Glutamatergic neuron (in vitro differentiated cells): ENCODE results near the gene DTD1. TPM values are rescaled to one million over a fixed set of nuclear protein-coding genes. Genes with fewer than 3 reads are reported as not detected.

Source experiments
- DNase-seq: peaks from one replicate; pipeline ENCODE4 v3.0.0; 2022
- H3K27ac Mint-ChIP-seq: one replicate; pipeline ENCODE4 v1.8.0; 2020; ENCODE audit warnings: mild to moderate bottlenecking, mixed read lengths, inconsistent platforms; ENCODE audit not compliant: unreplicated experiment
- H3K27me3 Mint-ChIP-seq: one replicate; pipeline ENCODE4 v1.8.0; 2020; ENCODE audit warnings: mild to moderate bottlenecking, moderate library complexity, mixed read lengths, inconsistent platforms; ENCODE audit not compliant: unreplicated experiment
- H3K36me3 Mint-ChIP-seq: one replicate; pipeline ENCODE4 v1.8.0; 2020; ENCODE audit warnings: mild to moderate bottlenecking, mixed read lengths, inconsistent platforms; ENCODE audit not compliant: unreplicated experiment
- H3K4me1 Mint-ChIP-seq: one replicate; pipeline ENCODE4 v1.8.0; 2020; ENCODE audit warnings: mild to moderate bottlenecking, low read depth, mixed read lengths, inconsistent platforms; ENCODE audit not compliant: unreplicated experiment
- H3K4me3 Mint-ChIP-seq: one replicate; pipeline ENCODE4 v1.8.0; 2020; ENCODE audit warnings: mild to moderate bottlenecking, mixed read lengths, inconsistent platforms; ENCODE audit not compliant: unreplicated experiment
- H3K9me3 Mint-ChIP-seq: one replicate; pipeline ENCODE4 v1.8.0; 2020; ENCODE audit warnings: mild to moderate bottlenecking, moderate library complexity, mixed read lengths, inconsistent platforms; ENCODE audit not compliant: unreplicated experiment
- CTCF ChIP-seq: fragments of 200-600 bp; sonication (generic); IDR thresholded peaks from one replicate; pipeline ENCODE4 v1.5.0; 2021; ENCODE audit not compliant: partially characterized antibody, unreplicated experiment
- total RNA-seq: library from RNA; stranded (reverse); fragmentation: NEBNext Ultra II Directional; extraction: Animal tissue kit (Norgen Biotek cat#: 25700); gene quantifications from one replicate; pipeline ENCODE4 v1.2.1, GENCODE V29; 2021; ENCODE audit not compliant: unreplicated experiment

Gene DTD1
- total RNA-seq, 1 donor from 2014 or later: 90.2 TPM

- Mint-ChIP-seq H3K9me3 (no peaks in the 10 kb centered on the region), H3K27me3 (no peaks in the 10 kb centered on the region), H3K27ac (no peak overlapping the region), H3K4me1 (peaks cover 6% of the 10 kb centered on the region), H3K4me3 (no peak overlapping the region), H3K36me3 (peaks cover 6% of the 10 kb centered on the region)
- TF ChIP-seq CTCF: no peak
- DNase-seq: no peak
These were observed 106.2 kb downstream of the DTD1 start for GRCh38 chr20:18694071-18694470.

- Mint-ChIP-seq H3K36me3 (peaks cover 9% of the 10 kb centered on the region), H3K27me3 (peaks cover 2% of the 10 kb centered on the region), H3K9me3 (no peaks in the 10 kb centered on the region), H3K4me3 (no peak overlapping the region), H3K4me1 (peaks cover 6% of the 10 kb centered on the region), H3K27ac (no peak overlapping the region)
- TF ChIP-seq CTCF: no peak
- DNase-seq: no peak
These were observed 107.3 kb downstream of the DTD1 start for GRCh38 chr20:18695175-18695574.

GRCh38 chr20:18698735-18699380 lies 111.0 kb downstream of the DTD1 start:
- no peak for DNase-seq
- Mint-ChIP-seq H3K4me1 (peaks cover 10% of the 10 kb centered on the region), H3K9me3 (peaks cover 2% of the 10 kb centered on the region), H3K4me3 (no peak overlapping the region), H3K27me3 (peaks cover 2% of the 10 kb centered on the region), H3K36me3 (peaks cover 9% of the 10 kb centered on the region), H3K27ac (no peak overlapping the region)
- no peak for TF ChIP-seq CTCF

GRCh38 chr20:18701969-18702368 lies 114.1 kb downstream of the DTD1 start:
- Mint-ChIP-seq H3K4me3 (no peak overlapping the region), H3K4me1 (peaks cover 4% of the 10 kb centered on the region), H3K9me3 (peaks cover 2% of the 10 kb centered on the region), H3K27ac (no peak overlapping the region), H3K36me3 (peaks cover 9% of the 10 kb centered on the region), H3K27me3 (peaks cover 2% of the 10 kb centered on the region)
- no peak for DNase-seq
- no peak for TF ChIP-seq CTCF

GRCh38 chr20:18702736-18703135 lies 114.9 kb downstream of the DTD1 start:
- Mint-ChIP-seq H3K4me1 (peaks cover 4% of the 10 kb centered on the region), H3K36me3 (peaks cover 9% of the 10 kb centered on the region), H3K27ac (no peak overlapping the region), H3K9me3 (peaks cover 2% of the 10 kb centered on the region), H3K4me3 (no peak overlapping the region), H3K27me3 (peaks cover 4% of the 10 kb centered on the region)
- no peak for TF ChIP-seq CTCF
- DNase-seq: no peak
